ENCODE measurements around the gene EFTUD2. TPM values are rescaled to one million over a fixed set of nuclear protein-coding genes. Genes with fewer than 3 reads are reported as not detected.

The EFTUD2 gene
- polyA plus RNA-seq, 3 donors: 82.9 to 144 (median 104) TPM

- Mint-ChIP-seq H3K9me3 (no peaks in the 10 kb centered on the region), H3K27me3 (ENCODE audit: low read depth in 3 of 3) (no peaks in the 10 kb centered on the region), H3K27ac (no peak overlapping the region), H3K36me3 (peaks cover 85 to 99% of the 10 kb centered on the region in 2 donors), H3K4me3 (no peak overlapping the region), H3K4me1 (no peaks in the 10 kb centered on the region)
- Histone ChIP-seq H3K4me1 (ENCODE audit: control insufficient read depth in 1 of 2, insufficient read depth in 2 of 2, low read length in 2 of 2) (no peaks in the 10 kb centered on the region), H3K9ac (ENCODE audit: insufficient read depth, low read length, poor library complexity, severe bottlenecking) (no peak overlapping the region), H3K27me3 (ENCODE audit: control insufficient read depth in 2 of 2, insufficient read depth in 2 of 2, low read length in 2 of 2) (no peaks in the 10 kb centered on the region), H3K4me3 (replicated peaks in 1 of 3; ENCODE audit: low read depth in 2 of 3, low read length in 3 of 3) (no peak overlapping the region), H3K4me2 (replicated peaks; ENCODE audit: extremely low read depth, low read length, poor library complexity, severe bottlenecking) (no peak overlapping the region), H3K36me3 (replicated peaks in 1 of 2; ENCODE audit: control insufficient read depth in 1 of 2, insufficient read depth in 2 of 2, low read length in 2 of 2) (peaks cover 92 to 100% of the 10 kb centered on the region in 2 donors), H3K27ac (ENCODE audit: low read depth in 1 of 2, low read length in 2 of 2) (no peak overlapping the region), H3K9me3 (replicated peaks in 1 of 2; ENCODE audit: control insufficient read depth in 1 of 2, insufficient read depth in 1 of 2, low read length in 2 of 2) (no peaks in the 10 kb centered on the region), H3K79me2 (ENCODE audit: insufficient read depth, low read length) (peaks cover 3% of the 10 kb centered on the region), H4K20me1 (ENCODE audit: insufficient read depth, low read length) (peaks cover 25% of the 10 kb centered on the region), H2AFZ (ENCODE audit: insufficient read depth, low read depth, low read length, poor library complexity, severe bottlenecking) (no peak overlapping the region)
- DNase-seq: no peak
- TF ChIP-seq CTCF (IDR thresholded peaks at IDR 0.05): no peak
- no CpG with 5 or more reads among the region's 4 CpGs for WGBS (ENCODE audit: insufficient coverage)
- intact Hi-C loops (cut with micrococcal nuclease): no loop called here
Observed at GRCh38 chr17:44881145-44881544, 18.1 kb downstream of the EFTUD2 start.

GRCh38 chr17:44880062-44880461 lies 19.2 kb downstream of the EFTUD2 start:
- TF ChIP-seq CTCF (IDR thresholded peaks at IDR 0.05): no peak
- intact Hi-C loops (cut with micrococcal nuclease): no loop called here
- peaks cover 89 to 97% of the 10 kb centered on the region in 2 donors for H3K36me3 ChIP-seq (replicated peaks in 1 of 2; ENCODE audit: control insufficient read depth in 1 of 2, insufficient read depth in 2 of 2, low read length in 2 of 2)
- no peak overlapping the region for H3K27ac ChIP-seq (ENCODE audit: low read depth in 1 of 2, low read length in 2 of 2)
- H3K4me3 ChIP-seq (replicated peaks in 1 of 3; ENCODE audit: low read depth in 2 of 3, low read length in 3 of 3): no peak overlapping the region
- peaks cover 84 to 99% of the 10 kb centered on the region in 2 donors for H3K36me3 Mint-ChIP-seq
- no peaks in the 10 kb centered on the region for H3K9me3 ChIP-seq (replicated peaks in 1 of 2; ENCODE audit: control insufficient read depth in 1 of 2, insufficient read depth in 1 of 2, low read length in 2 of 2)
- no peak for DNase-seq
- H4K20me1 ChIP-seq (ENCODE audit: insufficient read depth, low read length): peaks cover 18% of the 10 kb centered on the region
- H3K4me3 Mint-ChIP-seq: no peak overlapping the region
- no CpG with 5 or more reads among the region's 2 CpGs for WGBS (ENCODE audit: insufficient coverage)
- H3K4me1 ChIP-seq (ENCODE audit: control insufficient read depth in 1 of 2, insufficient read depth in 2 of 2, low read length in 2 of 2): no peaks in the 10 kb centered on the region
- no peaks in the 10 kb centered on the region for H3K27me3 Mint-ChIP-seq (ENCODE audit: low read depth in 3 of 3)
- no peak overlapping the region for H3K27ac Mint-ChIP-seq
- no peaks in the 10 kb centered on the region for H3K27me3 ChIP-seq (ENCODE audit: control insufficient read depth in 2 of 2, insufficient read depth in 2 of 2, low read length in 2 of 2)
- H3K9ac ChIP-seq (ENCODE audit: insufficient read depth, low read length, poor library complexity, severe bottlenecking): no peak overlapping the region
- no peaks in the 10 kb centered on the region for H3K4me1 Mint-ChIP-seq
- no peaks in the 10 kb centered on the region for H3K79me2 ChIP-seq (ENCODE audit: insufficient read depth, low read length)
- H3K9me3 Mint-ChIP-seq: no peaks in the 10 kb centered on the region
- H3K4me2 ChIP-seq (replicated peaks; ENCODE audit: extremely low read depth, low read length, poor library complexity, severe bottlenecking): no peak overlapping the region
- H2AFZ ChIP-seq (ENCODE audit: insufficient read depth, low read depth, low read length, poor library complexity, severe bottlenecking): no peak overlapping the region

Data from CD14-positive monocyte (primary cell).